ENCODE measurements around the gene WWOX. TPM values are rescaled to one million over a fixed set of nuclear protein-coding genes. Genes with fewer than 3 reads are reported as not detected.

The WWOX gene
- total RNA-seq, 1 donor from 2014 or later = 106 TPM

DNA sequence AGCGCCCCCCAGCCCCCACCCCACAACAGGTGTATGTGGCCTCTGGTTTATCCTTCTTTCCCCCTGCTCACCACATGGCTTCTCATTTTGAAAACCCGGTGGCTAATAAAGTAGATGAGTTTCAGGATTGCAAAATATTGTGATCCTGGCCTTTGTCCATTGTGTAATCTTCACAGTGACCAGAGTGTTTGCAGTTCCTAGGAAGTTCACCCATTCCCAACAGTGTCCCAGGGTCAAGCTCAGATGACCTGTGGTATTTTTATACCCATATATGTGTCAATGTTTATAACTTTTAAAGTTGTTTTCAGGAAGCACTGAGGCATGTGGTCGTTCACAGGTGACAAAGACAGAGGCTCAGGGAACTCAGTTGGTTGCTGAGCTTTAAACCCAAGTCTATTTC lies 721.9 kb downstream of the WWOX start:
- intact Hi-C loops (cut with DNase I) = no loop called here
- Histone ChIP-seq H3K4me1 (peaks cover 11 to 19% of the 10 kb centered on the region in 2 donors), H3K9me3 (no peaks in the 10 kb centered on the region), H3K36me3 (no peaks in the 10 kb centered on the region), H3K27ac (no peak overlapping the region), H3K27me3 (no peaks in the 10 kb centered on the region), H3K4me3 (no peak overlapping the region)
- DNase-seq (ENCODE audit: low spot score in 2 of 2) = no peak
- no peak for TF ChIP-seq CTCF (IDR thresholded peaks at IDR 0.05)

DNA sequence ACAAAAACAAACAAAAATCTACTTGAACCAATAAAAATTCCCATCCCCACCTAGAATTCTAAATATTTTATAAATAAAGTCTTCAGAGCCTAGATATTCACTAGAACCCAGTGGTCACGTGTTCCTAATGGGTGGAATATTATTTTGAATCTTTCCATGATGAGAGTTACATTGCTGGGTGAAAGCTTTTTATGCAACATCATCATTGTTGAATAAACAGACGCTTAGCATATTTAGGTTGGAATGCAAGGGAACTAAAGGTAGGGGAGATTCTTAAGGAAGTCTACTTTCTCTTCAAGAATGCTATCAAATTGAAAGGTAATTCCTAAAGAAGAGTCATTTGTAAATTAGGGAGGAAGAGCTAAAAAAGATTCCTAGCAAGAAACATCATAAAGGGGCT lies 723.1 kb downstream of the WWOX start:
- H3K4me3 ChIP-seq = no peak overlapping the region
- TF ChIP-seq CTCF (IDR thresholded peaks at IDR 0.05) = no peak
- H3K4me1 ChIP-seq = peaks cover 7 to 10% of the 10 kb centered on the region in 2 donors
- no peaks in the 10 kb centered on the region for H3K9me3 ChIP-seq
- no peak overlapping the region for H3K27ac ChIP-seq
- no peaks in the 10 kb centered on the region for H3K36me3 ChIP-seq
- intact Hi-C loops (cut with DNase I) = no loop called here
- no peak for DNase-seq (ENCODE audit: low spot score in 2 of 2)
- no peaks in the 10 kb centered on the region for H3K27me3 ChIP-seq

DNA sequence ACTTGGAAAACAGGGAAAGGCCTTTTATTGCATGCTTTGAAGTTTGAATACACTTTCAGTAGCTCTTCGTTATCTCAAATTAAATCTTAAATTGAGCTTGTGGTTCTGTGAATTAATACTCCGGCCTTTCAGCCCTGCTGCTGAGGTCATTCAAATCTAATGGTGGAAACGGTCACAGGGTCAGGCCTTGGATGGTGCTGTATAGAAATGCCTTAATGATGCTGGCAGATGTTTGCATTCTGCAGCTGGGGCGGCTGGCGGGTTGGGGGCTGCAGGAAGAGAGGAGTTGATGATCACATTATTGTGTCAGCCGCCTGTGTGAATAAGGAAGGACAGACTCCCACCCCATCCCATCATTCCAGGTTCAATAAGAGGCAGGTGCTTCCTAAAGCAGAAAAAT lies 723.6 kb downstream of the WWOX start:
- Histone ChIP-seq H3K4me3 (no peak overlapping the region), H3K27ac (no peak overlapping the region), H3K36me3 (no peaks in the 10 kb centered on the region), H3K27me3 (no peaks in the 10 kb centered on the region), H3K9me3 (no peaks in the 10 kb centered on the region), H3K4me1 (peaks cover 2 to 5% of the 10 kb centered on the region in 2 donors)
- no peak for TF ChIP-seq CTCF (IDR thresholded peaks at IDR 0.05)
- DNase-seq (ENCODE audit: low spot score in 2 of 2) = no peak
- intact Hi-C loops (cut with DNase I) = no loop called here

GRCh38 chr16:78829280-78829679 lies 729.8 kb downstream of the WWOX start:
- no peak for DNase-seq (ENCODE audit: low spot score in 2 of 2)
- intact Hi-C loops (cut with DNase I) = no loop called here

GRCh38 chr16:78830599-78830998 lies 731.1 kb downstream of the WWOX start:
- H3K4me3 ChIP-seq = no peak overlapping the region
- DNase-seq (ENCODE audit: low spot score in 2 of 2) = no peak
- H3K9me3 ChIP-seq = no peaks in the 10 kb centered on the region
- no peak for TF ChIP-seq CTCF (IDR thresholded peaks at IDR 0.05)
- H3K27ac ChIP-seq = no peak overlapping the region
- H3K36me3 ChIP-seq = no peaks in the 10 kb centered on the region
- intact Hi-C loops (cut with DNase I) = no loop called here
- H3K27me3 ChIP-seq = no peaks in the 10 kb centered on the region
- H3K4me1 ChIP-seq = no peaks in the 10 kb centered on the region

More at GRCh38 chr16:78829280-78829679, 729.8 kb downstream of the WWOX start:
- Histone ChIP-seq H3K36me3 (no peaks in the 10 kb centered on the region), H3K4me1 (no peaks in the 10 kb centered on the region), H3K9me3 (no peaks in the 10 kb centered on the region), H3K4me3 (no peak overlapping the region), H3K27ac (no peak overlapping the region), H3K27me3 (no peaks in the 10 kb centered on the region)
- no peak for TF ChIP-seq CTCF (IDR thresholded peaks at IDR 0.05)

DNA sequence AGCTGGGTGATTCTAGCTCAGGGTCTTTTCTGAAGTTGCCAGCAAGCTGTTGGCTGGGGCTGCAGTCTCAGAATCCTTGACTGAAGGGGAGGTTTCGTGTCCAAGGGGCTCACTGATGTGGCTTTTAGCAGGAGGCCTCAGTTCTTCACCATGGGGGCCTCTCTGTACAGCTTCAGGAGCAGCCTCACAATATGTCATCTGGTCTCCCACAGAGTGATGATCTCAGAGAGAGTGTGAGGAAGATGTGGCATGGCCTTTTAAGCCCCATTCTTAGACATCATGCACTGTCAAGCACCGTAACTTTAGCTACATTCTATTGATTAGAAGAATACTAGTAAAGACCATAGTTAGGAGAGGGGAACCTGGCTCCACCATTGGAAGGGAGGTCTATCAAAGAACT lies 732.6 kb downstream of the WWOX start:
- Histone ChIP-seq H3K4me1 (no peaks in the 10 kb centered on the region), H3K27me3 (no peaks in the 10 kb centered on the region), H3K36me3 (no peaks in the 10 kb centered on the region), H3K9me3 (no peaks in the 10 kb centered on the region), H3K27ac (no peak overlapping the region), H3K4me3 (no peak overlapping the region)
- DNase-seq (ENCODE audit: low spot score in 2 of 2) = no peak
- intact Hi-C loops (cut with DNase I) = no loop called here
- no peak for TF ChIP-seq CTCF (IDR thresholded peaks at IDR 0.05)
